DMS114 treated with DMSO at 0.1 percent for 48 hours (cell line): ENCODE data around the gene LCP2.

Experiments used
- DNase-seq: peaks from one replicate; lab custom pipeline; 2025; ENCODE audit not compliant: unreplicated experiment; lab: John Stamatoyannopoulos, UW

Gene LCP2

GRCh38 chr5:170316937-170317336, 19.4 kb upstream of the LCP2 start:
- no peak for DNase-seq

- DNase-seq: no peak
Measured at GRCh38 chr5:170315154-170315553, 17.6 kb upstream of the LCP2 start.

- no peak for DNase-seq
Measured at GRCh38 chr5:170314541-170315095, 17.0 kb upstream of the LCP2 start.

- DNase-seq: no peak
Measured at GRCh38 chr5:170313816-170314215, 16.2 kb upstream of the LCP2 start.

- no peak for DNase-seq
Measured at GRCh38 chr5:170313344-170313743, 15.8 kb upstream of the LCP2 start.

- no peak for DNase-seq
Measured at GRCh38 chr5:170312666-170313065, 15.1 kb upstream of the LCP2 start.

- no peak for DNase-seq
Measured at GRCh38 chr5:170312301-170312595, 14.7 kb upstream of the LCP2 start.

- no peak for DNase-seq
Measured at GRCh38 chr5:170311511-170312300, 14.1 kb upstream of the LCP2 start.

GRCh38 chr5:170310256-170310926, 12.8 kb upstream of the LCP2 start:
- no peak for DNase-seq

GRCh38 chr5:170308686-170309085, 11.1 kb upstream of the LCP2 start:
- DNase-seq: no peak

- no peak for DNase-seq
Measured at GRCh38 chr5:170307575-170308465, 10.2 kb upstream of the LCP2 start.

GRCh38 chr5:170306381-170306831, 8.8 kb upstream of the LCP2 start:
- DNase-seq: no peak

GRCh38 chr5:170305646-170306025, 8.1 kb upstream of the LCP2 start:
- DNase-seq: no peak

GRCh38 chr5:170305016-170305645, 7.6 kb upstream of the LCP2 start:
- DNase-seq: no peak

GRCh38 chr5:170303549-170303948, 6.0 kb upstream of the LCP2 start:
- DNase-seq: no peak

- DNase-seq: no peak
Measured at GRCh38 chr5:170302653-170303501, 5.3 kb upstream of the LCP2 start.

GRCh38 chr5:170301981-170302652, 4.5 kb upstream of the LCP2 start:
- DNase-seq: no peak

GRCh38 chr5:170301149-170301548, 3.6 kb upstream of the LCP2 start:
- no peak for DNase-seq

GRCh38 chr5:170300361-170301013, 2.9 kb upstream of the LCP2 start:
- no peak for DNase-seq
